Erythroblast (primary cell): ENCODE measurements around the gene STC2.
A peak's percentile ranks its signal among the peaks of the same experiment; 100 is the strongest.

Source experiments
- DNase-seq, 2 experiments: peaks; one replicate each; lab custom pipeline; 2025; lab: John Stamatoyannopoulos, UW
- GATA1 ChIP-seq: IDR thresholded peaks from 2 replicates; pipeline ENCODE4 v1.6.1; 2011; ENCODE audit warnings: low read depth, mild to moderate bottlenecking, control low read depth, low read length, moderate library complexity
- POLR2A ChIP-seq: IDR thresholded peaks from 2 replicates; pipeline ENCODE4 v1.6.1; 2011; ENCODE audit warnings: mild to moderate bottlenecking, low read length

Gene STC2

DNA sequence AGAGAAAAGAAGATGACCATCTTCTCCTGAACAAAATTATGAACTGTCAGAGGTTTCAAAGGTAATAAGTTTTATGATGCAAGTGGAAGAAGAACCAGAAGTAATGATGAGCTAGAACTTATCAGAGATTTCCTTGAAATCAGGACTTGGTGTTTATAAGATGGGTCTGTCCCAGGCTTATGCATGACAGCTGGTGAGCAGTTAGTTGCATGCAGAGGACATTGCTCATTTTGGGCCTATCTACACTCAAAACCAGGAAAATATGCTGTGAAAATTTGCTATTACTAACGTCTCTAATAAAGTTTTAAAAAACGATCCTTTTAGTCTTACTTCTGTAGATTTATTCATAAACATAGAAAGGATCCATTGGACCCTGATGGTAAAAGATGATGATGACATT lies 6.6 kb upstream of the STC2 start:
- no peak for DNase-seq
- TF ChIP-seq GATA1 (no peak), POLR2A (no peak)

DNA sequence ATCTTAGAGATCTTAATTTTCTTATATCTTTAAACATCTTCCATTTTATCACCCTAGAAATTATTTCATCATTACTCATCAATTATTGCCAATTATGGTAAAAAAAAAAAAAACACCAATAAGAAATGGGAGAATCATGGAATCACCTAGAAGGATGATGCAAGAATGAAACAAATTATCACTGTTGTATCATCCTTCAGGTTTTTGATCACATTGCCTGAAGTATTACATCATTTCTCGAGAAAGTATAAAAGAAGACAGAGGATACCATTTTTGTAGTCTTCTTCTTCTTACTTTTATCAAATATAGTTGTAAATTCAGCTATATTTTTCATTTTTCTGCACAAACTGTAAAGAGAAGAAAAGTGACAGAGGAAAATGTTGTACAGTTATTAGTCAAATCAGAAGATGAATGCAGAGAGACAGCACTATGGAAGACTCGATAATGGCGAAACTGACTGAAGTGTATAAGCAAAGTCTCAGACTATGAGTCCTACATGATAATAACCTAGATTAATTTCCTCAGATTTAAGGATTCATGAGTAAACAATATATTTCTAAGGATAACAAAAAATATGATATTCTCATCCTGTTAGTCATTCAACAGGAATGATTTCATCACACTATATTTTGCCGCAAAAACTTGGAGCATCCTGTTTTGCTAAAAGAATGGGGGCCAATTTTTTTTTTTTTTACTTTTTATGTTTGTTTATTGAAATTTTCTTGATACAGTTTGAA lies 5.9 kb upstream of the STC2 start:
- DNase-seq = no peak
- TF ChIP-seq POLR2A (no peak), GATA1 (no peak)

DNA sequence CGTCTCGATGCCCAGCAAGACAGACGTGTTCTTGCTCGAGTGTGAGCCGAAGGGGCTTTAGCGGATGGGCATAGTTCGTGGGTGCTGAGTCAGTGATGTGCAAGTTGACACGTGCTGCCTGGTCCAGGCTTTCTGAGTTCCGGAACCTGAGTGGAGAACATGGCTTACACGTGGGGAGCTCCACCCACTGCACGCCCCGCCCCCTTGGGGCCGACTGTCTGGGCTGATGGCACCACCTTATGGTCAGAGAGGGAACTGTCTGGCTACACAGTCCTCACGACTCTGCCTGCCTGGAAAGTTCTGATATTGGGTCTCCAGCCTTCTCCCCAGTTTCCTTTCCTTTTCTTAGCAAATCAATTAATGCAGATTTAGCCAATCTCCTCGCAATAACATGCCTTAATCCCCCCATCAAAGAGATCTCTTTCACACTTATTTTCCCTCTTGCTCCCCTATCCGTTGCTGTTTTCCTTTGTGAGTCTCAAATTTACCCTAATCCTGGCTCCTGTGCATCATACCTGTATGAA lies 3.8 kb upstream of the STC2 start:
- TF ChIP-seq GATA1 (no peak), POLR2A (no peak)
- peak; percentile 81 to 90 for DNase-seq

DNA sequence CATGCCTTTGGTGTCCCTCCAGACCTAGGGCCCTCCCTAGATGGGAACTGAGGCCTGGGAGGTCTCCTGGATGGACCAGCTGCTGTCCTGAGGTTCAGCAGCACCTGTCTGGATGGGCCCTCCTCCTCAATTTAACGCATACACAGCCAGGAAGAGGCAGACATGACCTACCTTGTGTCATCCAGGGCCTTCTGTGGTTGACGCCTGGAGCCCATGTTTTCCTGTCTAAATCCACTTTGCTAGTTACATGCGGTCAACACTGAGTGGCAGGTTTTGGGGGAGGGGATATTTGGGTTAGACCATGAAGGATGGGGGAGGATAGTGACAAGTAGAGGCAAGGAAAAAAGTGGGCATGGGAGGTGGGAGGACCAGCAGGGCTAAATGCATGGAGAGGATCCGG lies 3.1 kb upstream of the STC2 start:
- TF ChIP-seq GATA1 (no peak), POLR2A (no peak)
- DNase-seq = no peak

DNA sequence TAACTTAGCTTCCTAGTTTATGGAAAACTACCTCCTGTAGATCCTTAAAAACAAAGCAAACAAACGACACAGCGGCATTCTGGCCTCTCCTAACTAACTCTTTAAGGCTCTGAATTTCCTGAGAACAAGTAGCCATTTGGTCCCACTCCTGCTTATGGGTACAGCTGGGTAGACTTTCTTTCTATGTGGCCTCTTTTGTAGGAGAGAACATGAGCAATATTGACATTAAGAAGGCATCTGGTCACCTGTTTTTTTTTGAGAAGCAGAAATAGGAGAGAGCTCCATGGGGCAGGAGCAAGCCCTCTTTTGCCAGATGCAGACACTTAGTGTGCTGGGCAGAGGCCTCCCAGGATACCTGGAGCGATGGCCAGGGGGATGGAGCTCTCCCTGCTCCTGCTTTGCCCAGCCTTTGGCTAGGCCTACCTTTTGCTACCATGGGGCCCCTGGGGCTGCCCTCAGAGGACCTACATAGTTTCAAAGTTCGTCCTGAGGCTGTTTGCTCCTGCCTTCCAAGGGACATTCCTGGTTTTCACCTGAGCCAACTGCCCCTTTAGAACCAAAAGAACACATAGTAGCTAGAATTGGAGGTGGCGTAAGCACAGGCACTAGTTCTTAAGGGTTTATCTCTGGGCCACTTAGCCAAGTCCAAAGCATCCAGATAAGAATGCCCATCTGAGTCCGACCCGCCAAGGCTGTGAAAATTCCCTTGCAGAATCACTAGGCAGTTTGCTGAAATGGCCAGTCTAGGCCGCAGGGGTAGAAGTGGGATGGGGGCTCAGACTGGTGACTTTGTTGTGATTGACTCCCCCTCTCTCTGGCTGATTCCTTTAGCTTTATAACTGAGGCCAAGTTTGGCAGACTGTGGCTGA lies 2.4 kb upstream of the STC2 start:
- TF ChIP-seq POLR2A (no peak), GATA1 (no peak)
- no peak for DNase-seq

DNA sequence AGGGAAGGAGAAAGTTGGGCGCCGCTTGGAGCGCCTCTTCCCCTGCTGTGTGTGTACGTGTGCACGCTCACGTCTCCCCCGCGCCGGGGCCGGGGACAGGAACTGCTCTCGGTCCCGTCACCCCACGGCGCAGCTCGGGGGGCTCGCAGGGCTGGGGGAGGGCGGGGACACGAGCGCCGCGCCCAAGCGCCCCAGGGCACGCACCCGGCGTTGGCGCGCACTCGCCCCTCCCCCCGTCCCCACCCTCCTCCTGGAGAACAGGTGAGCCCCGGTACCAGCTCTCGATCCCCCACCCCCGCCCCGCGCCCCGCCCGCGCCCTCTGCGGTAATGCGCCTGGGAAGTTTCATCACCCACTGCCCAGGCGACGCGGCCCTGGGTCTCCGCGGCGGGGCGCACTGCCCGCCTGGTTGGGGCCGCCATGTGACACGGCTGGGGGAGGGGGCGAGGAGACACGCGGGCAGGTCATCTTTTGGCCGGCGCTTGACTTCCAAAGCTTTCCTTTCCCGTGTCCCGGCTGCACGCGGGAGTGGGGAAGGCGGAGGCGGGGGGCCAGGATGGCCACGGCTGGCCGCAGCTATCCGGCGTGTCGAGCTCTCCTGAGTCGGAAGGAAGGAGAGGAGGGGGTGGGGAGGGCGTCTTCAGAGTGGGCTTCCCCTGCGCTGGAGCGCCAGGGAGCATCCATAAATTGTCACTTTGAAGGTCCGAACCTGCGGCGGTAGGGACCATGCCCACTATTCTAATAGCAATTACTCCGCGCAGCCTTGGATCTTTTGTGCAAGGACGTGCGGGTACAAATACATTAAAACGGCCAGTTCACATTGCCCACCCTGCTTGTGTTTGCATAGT lies 1.5 kb upstream of the STC2 start:
- TF ChIP-seq POLR2A = no peak
- no peak for TF ChIP-seq GATA1
- DNase-seq = peak in 1 of 2 experiments; percentile 26

DNA sequence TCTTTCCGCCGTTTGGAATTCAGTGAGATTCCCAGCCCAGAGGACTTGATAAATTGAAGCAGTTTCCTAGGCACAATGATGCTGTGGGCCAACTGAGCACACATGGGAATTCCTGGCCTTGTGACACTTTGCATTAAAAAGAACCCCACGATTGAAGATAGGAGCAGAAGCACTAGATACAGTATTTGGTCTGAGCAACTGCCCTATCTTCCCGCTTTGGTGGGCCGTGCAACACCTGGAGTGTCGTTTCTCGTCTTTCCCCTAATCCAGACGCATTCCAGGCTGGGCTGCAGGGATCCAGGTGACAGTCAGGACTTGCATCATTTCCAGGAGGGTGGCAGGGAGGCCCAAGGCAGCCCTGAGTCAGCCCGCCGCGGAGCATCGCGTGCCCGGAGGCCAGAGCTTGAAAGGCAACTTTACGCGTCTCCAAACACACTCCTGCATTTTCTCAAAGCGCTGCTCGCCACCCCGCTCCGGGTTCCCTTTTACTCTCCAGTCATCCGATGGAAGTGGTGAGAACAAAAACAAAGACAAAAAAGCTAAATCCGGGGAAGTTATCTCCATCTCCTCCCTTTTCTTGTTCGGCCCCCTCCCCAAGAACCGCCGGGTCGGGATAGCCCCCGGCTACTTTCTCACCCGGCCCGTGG lies 753 bp upstream of the STC2 start:
- DNase-seq = peak; percentile 15 to 26

DNA sequence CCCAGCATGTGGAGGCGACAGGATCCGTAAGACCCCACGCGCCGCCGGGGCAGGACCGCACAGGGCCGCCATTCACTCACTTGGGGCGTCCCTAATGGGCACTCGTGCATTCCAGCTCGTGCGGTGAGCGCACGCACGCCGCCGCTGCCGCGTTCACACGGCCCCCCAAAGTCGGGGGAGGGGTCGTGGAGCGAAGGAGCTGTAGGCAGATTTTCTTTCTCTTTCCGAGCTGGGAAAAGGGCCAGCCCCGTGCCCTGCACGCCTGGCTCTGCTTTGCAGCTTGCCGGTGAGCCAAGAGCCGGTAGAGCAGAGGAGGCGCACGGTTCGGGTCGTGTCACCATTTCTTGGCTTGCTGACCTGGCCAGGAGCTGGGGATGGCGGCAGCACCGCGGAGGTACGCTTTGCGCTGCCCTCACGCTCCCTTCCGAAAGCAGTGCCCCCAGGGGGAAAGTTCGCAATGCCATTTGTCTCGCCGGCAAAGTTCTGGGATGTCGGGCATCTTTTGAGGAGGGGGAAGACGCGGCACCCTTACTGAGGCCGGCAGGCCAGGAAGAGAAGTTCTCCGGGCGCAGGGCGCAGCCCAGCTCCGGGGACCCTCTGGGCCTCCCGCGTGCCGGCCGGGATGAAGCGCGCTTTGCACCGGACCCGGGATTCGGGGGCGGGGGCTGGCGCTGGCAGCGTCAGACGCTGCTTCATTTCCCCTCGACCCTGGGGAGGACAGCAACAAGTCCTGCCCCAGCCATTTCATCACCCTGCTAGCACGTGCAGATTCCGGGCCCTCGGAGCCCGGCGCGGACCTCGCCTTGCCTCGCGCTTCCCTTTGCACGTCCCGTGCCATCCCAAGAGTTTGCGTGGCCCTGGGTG lies 898 bp downstream of the STC2 start:
- peak in 1 of 2 experiments; percentile 16 for DNase-seq
- no peak for TF ChIP-seq POLR2A
- no peak for TF ChIP-seq GATA1

More for the DNA sequence above, 753 bp upstream of the STC2 start:
- TF ChIP-seq GATA1 = no peak
- no peak for TF ChIP-seq POLR2A

DNA sequence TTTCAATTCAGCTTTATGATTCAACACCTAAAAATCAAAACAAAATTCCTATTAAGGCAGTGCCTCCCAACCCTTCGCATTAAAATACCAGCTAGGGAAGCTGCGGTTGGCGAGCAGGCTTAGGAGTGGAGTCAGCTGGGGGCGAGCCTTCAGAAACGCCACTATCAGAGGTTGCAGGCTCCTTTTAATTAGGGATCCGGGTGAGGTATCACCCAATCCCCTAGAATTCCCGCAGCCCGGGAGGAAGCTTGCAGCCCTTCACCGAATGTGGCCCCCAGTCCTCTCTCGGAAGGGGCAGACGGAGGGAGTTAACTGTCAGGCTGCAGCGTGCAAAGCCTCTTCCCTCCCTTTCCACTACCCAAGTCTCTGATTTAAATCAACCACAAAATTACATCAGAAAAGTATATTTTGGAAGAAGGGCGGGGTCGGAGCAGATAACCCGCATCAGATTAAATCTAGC lies 1.7 kb downstream of the STC2 start:
- TF ChIP-seq GATA1 (no peak), POLR2A (no peak)
- DNase-seq = no peak

DNA sequence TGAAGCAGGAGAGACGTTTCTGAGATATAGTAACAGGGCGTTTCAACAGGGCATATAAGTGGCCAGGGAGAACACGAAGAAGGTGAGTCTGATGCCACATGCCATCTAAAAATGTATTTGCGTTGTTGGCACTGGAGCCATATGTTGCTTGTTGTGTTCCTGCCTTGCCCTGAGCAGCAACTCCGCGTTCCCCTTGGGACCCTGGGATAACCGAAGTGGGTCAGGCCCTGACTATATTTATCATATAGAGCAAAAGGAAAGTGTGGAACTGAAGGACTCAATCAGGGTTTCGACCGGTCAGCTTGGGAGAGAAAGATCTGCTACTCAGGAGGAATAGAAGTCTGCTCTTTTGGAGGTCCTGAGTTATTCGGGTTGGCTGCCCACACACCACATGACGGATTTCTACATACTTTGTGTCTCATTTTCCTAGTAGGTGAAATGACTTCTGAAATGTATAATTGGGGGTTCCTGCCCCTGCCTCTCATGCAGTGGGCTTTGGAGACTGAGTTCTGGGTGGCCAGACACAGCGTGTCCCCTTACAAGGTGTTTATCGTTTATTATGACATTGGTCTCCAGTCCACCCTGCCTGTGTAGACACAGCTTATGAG lies 3.0 kb downstream of the STC2 start:
- TF ChIP-seq GATA1 (no peak), POLR2A (no peak)
- no peak for DNase-seq
